Astrocyte of the cerebellum (primary cell): ENCODE results near the gene USP2.

Experiments used
- DNase-seq: peaks from one replicate; pipeline ENCODE4 v3.0.0-alpha.2; 2011; ENCODE audit warnings: low read depth
- H3K4me3 ChIP-seq: 2 replicates; pipeline ENCODE4 v1.5.1; 2011; ENCODE audit warnings: mild to moderate bottlenecking, low read depth, low read length, moderate library complexity
- in situ Hi-C: cut with HindIII; loops from 2 replicates; pipeline ENCODE4 v1.10.0; 2017; ENCODE audit warnings: low sequenced_read_pairs
- TF ChIP-seq, protein P1 (sequence below): IDR thresholded peaks from 2 replicates; pipeline ENCODE4 v1.5.1; 2012; ENCODE audit warnings: low read length, low read depth, moderate library complexity, mild to moderate bottlenecking; ENCODE audit errors: missing control alignments

Gene USP2, protein sequence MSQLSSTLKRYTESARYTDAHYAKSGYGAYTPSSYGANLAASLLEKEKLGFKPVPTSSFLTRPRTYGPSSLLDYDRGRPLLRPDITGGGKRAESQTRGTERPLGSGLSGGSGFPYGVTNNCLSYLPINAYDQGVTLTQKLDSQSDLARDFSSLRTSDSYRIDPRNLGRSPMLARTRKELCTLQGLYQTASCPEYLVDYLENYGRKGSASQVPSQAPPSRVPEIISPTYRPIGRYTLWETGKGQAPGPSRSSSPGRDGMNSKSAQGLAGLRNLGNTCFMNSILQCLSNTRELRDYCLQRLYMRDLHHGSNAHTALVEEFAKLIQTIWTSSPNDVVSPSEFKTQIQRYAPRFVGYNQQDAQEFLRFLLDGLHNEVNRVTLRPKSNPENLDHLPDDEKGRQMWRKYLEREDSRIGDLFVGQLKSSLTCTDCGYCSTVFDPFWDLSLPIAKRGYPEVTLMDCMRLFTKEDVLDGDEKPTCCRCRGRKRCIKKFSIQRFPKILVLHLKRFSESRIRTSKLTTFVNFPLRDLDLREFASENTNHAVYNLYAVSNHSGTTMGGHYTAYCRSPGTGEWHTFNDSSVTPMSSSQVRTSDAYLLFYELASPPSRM

DNA sequence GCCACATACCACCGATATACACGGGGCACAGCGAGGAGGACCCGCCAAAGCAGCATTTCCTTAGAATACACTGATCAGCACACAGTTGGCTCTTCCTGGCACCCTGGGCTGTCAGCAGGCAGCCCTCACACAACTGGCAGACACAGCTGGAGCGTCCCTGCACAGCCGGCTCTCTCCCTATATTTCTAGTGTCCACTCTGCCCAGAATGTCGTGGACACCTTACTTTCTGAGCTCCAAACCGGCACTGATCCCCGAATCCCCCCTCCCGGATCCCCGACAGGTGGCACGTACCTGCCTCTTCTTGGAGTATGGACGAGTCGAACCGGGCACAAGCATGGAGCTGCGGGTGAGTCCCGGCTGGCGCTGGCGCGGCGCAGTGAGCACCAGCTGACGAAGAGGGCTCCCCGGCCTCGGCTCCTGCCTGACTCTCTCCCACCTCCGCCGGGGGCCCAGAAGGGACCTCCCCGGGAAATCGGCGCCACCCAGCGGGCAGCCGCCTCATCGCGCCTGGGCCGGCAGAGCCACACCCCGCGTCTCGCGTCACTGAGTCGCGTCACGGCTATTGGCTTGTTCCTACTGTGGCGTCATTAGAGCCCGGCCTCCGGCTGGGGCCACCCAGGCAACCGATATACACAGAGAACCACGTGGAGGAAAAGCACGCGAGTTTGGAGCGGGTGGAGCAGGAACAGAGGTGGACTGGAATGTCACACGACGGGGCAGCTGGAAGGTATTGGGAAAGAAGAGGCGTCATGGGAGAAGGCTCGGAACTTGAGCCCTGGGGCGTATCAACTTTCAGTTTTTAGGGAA, at the start of gene USP2:
Gene USP2 (minus strand): TSS at position 510 of the 808 bp plus-strand sequence. CDS start 8,210 bp downstream, outside the sequence.
- DNase-seq = peak; percentile 89
- peak within 1 kb of the TSS; percentile 52 for H3K4me3 ChIP-seq
- TF ChIP-seq, protein P1, sequence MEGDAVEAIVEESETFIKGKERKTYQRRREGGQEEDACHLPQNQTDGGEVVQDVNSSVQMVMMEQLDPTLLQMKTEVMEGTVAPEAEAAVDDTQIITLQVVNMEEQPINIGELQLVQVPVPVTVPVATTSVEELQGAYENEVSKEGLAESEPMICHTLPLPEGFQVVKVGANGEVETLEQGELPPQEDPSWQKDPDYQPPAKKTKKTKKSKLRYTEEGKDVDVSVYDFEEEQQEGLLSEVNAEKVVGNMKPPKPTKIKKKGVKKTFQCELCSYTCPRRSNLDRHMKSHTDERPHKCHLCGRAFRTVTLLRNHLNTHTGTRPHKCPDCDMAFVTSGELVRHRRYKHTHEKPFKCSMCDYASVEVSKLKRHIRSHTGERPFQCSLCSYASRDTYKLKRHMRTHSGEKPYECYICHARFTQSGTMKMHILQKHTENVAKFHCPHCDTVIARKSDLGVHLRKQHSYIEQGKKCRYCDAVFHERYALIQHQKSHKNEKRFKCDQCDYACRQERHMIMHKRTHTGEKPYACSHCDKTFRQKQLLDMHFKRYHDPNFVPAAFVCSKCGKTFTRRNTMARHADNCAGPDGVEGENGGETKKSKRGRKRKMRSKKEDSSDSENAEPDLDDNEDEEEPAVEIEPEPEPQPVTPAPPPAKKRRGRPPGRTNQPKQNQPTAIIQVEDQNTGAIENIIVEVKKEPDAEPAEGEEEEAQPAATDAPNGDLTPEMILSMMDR = peak; percentile 84
- in situ Hi-C loops = no loop called here

DNA sequence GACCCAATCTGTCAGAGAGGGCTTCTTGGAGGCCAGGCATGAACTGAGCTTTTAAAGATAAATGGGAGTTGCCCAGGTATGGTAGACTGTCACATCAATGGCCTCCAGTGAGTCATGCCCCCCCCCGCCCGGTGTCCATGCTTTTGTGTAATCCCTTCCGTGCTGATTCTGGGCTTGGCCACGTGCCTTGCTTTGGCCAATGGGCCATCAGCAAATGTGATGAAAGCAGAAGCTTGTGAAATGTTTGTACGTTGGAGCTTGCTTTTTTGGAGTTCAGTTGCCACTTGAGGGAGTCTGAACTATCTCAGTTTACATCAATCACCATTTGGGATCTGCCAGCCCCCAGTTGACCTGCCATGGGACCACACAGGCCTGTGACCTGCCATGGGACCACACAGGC, 45.8 kb upstream of the USP2 start:
- H3K4me3 ChIP-seq = no peak overlapping the region
- TF ChIP-seq, protein P1 = no peak
- in situ Hi-C loops = loop anchor here (5.0 to 10.0 kb wide), 2 partner anchors 52 to 75 kb away; no protein-coding TSS in a partner anchor
- no peak for DNase-seq

DNA sequence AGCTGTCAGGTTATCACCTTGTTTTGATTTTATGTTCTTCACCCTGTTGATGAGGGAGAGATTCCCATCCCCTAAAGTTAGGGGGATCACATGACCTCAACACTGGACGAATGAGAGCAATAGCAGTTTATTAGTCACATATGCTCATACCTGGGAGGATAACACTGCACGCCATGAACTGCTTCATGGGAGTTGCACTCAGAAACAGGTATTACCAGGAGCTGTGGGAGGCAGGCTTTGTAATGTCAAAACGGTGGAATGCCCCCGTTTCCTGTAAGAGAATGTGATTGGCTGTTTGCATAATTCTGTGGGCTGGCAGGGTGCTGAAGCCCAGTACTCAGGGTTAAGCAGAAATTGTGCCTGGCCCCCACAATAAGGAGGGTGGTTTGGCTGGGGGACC, 44.7 kb upstream of the USP2 start:
- in situ Hi-C loops = loop anchor here (5.0 to 10.0 kb wide), 2 partner anchors 51 to 74 kb away; no protein-coding TSS in a partner anchor
- TF ChIP-seq, protein P1 = no peak
- no peak for DNase-seq
- H3K4me3 ChIP-seq = no peak overlapping the region

DNA sequence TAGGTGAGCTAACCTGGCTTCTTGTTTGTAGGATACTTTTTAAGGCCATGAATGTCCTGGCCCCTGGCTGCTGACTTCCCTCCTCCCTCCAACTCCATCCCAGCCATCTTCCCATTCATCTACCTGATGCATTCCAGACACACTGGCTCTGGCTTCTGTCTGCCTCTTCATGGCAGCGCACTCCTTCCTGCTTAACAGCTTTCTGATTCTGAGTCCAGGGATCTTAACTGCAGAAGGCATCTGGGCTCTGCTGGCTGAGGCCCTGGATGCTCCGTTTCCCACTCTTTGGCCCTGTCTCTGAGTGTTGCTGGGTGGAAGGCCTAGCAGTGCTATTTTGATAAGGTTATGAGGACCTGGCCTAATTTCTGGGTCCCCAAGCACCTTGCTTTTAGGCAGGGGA, 43.3 kb upstream of the USP2 start:
- in situ Hi-C loops = loop anchor here (5.0 to 10.0 kb wide), 2 partner anchors 50 to 72 kb away; no protein-coding TSS in a partner anchor
- no peak overlapping the region for H3K4me3 ChIP-seq
- no peak for DNase-seq
- TF ChIP-seq, protein P1 = no peak

DNA sequence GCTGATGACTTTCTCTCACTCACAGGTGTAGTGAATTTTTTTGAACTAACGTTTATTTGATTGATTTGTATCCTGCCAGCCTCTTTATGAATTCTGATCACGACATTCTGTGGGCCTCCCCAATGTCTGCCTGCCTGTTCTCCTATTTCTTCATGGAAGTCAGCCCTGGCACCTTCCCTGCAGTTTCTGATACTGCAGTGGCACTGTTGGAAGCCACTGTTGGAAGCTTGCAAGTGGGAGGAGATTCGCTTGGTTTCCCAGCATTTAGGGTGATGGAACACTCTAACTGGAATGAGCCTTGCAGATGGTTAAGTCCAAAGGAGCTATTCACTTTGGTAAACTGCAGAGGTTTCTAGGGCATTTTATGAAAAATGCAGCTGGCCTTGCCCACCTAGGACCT, 42.8 kb upstream of the USP2 start:
- H3K4me3 ChIP-seq = no peak overlapping the region
- no peak for DNase-seq
- in situ Hi-C loops = loop anchor here (10.0 kb wide), 1 partner anchor 49 kb away; no protein-coding TSS in a partner anchor
- TF ChIP-seq, protein P1 = no peak

DNA sequence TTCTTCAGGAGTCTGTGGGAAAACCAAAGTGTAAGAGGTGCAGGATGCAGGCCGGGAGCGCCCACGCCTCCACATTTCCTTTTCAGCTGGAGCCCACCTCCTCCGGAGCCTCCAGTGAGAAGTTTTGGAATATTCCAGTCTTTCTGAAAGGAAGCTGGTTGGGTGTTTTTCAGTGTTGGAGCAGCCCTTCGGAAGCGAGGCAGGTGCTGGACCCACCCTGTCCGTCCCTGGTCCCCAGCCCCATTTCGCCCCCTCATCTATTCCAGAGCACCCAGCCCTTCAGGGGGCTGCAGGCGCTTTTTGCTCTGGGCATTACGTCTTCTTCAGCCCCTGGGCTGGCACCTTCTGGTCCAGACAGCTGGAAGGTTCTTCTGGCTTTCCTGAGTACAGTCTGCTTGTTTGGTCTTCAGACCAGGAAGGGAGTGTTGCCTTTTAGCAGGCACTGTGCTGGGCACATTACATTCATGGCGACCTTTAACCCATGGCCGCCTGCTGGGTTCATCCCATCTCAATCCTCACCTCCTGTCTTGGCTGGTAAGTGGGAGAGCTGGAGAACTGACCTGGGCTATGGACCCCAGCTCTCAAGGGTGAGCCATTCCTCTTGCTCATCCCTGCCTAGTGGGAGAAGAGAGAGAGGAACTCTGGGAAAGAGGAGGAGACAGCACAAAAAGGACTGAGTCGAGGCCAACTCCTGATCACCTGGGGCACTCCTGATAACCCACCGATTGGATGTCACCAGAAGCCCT, 42.2 kb upstream of the USP2 start:
- H3K4me3 ChIP-seq = peak overlapping the region; percentile 81
- TF ChIP-seq, protein P1 = no peak

More for the DNA sequence above, 42.2 kb upstream of the USP2 start:
- no peak for DNase-seq
- in situ Hi-C loops = loop anchor here (10.0 kb wide), 1 partner anchor 49 kb away; no protein-coding TSS in a partner anchor
